HCT116 (cell line): ENCODE measurements around the gene NID2. TPM values are rescaled to one million over a fixed set of nuclear protein-coding genes. Genes with fewer than 3 reads are reported as not detected.

ENCODE experiments used
- ATAC-seq: fragments of 200-7000 bp; cut with Tn5 transposase; 2 replicates; pipeline ENCODE4 v1.9.1; 2020; ENCODE audit warnings: mild to moderate bottlenecking, moderate library complexity
- BruUV-seq: library from RNA; stranded (reverse); fragments of 400-500 nt; replicated peaks from 2 replicates; lab custom pipeline; 2021; lab: Mats Ljungman, UMichigan
- CTCF ChIA-PET: fragments of 300-600 bp; sonication (Branson Sonifier 250); formaldehyde crosslinking; loops from one replicate; lab custom pipeline; 2021; ENCODE audit warnings: antibody characterized with exemption; lab: Charles Lee
- POLR2A ChIA-PET: fragments of 300-600, 350-600 bp; sonication (Branson Sonifier 250); formaldehyde crosslinking; loops from one replicate; lab custom pipeline; 2021; ENCODE audit warnings: antibody characterized with exemption; lab: Charles Lee
- RAD21 ChIA-PET, 2 experiments: fragments of 300-600 bp; sonication (Branson Sonifier 250); formaldehyde crosslinking; loops; one replicate each; lab custom pipeline; 2023; ENCODE audit warnings: low total read pairs in 2 of 2; ENCODE audit not compliant: uncharacterized antibody in 2 of 2, unreplicated experiment in 2 of 2, low non-redundant PET in 1 of 2; lab: Charles Lee
- DNase-seq: peaks from one replicate; pipeline ENCODE4 v3.0.0-alpha.2; 2010; ENCODE audit warnings: low read depth, low spot score
- H2AFZ ChIP-seq: fragments of 200-600 bp; shearing (Covaris generic), sonication (generic); 2 replicates; pipeline ENCODE4 v1.6.1; 2017; ENCODE audit warnings: low read depth, mixed run types, mixed read lengths, antibody characterized with exemption, low read length; ENCODE audit not compliant: poor library complexity, severe bottlenecking
- H3K27ac ChIP-seq: 2 replicates; pipeline ENCODE4 v1.5.1; 2012; ENCODE audit warnings: low read depth, low read length
- H3K27me3 ChIP-seq: fragments of 200-600 bp; sonication (generic); 2 replicates; pipeline ENCODE4 v1.6.1; 2016; ENCODE audit warnings: mixed run types, low read length, mixed read lengths; ENCODE audit not compliant: insufficient read depth
- H3K36me3 ChIP-seq, 2 experiments: fragments of 200-500 bp in 1 of 2; fragments of 200-600 bp in 1 of 2; sonication (Bioruptor generic) in 1 of 2; sonication (generic) in 1 of 2; 2 replicates each; pipeline versions ENCODE4 v1.5.1 to v1.6.1; 2014 to 2016; ENCODE audit warnings: low read length in 2 of 2, inconsistent platforms in 1 of 2, mixed read lengths in 1 of 2, mixed run types in 1 of 2; ENCODE audit not compliant: insufficient read depth in 2 of 2, control insufficient read depth in 1 of 2
- H3K4me1 ChIP-seq, 2 experiments: fragments of 200-600 bp in 1 of 2; sonication (generic) in 1 of 2; 2 replicates each; pipeline versions ENCODE4 v1.5.1 to v1.6.1; 2012 to 2017; ENCODE audit warnings: low read length in 2 of 2, inconsistent platforms in 1 of 2, mild to moderate bottlenecking in 1 of 2, mixed read lengths in 1 of 2, mixed run types in 1 of 2, moderate library complexity in 1 of 2; ENCODE audit not compliant: insufficient read depth in 2 of 2, control insufficient read depth in 1 of 2
- H3K4me2 ChIP-seq: fragments of 200-600 bp; sonication (generic); 2 replicates; pipeline ENCODE4 v1.6.1; 2017; ENCODE audit warnings: mixed run types, low read length, mixed read lengths
- H3K4me3 ChIP-seq, 2 experiments: fragments of 200-600 bp in 1 of 2; sonication (generic) in 1 of 2; replicated peaks in 1 of 2; 2 replicates each; pipeline ENCODE4 v1.5.1; 2011 to 2016; ENCODE audit warnings: low read length in 2 of 2, control low read depth in 1 of 2, low read depth in 1 of 2, mild to moderate bottlenecking in 1 of 2, mixed read lengths in 1 of 2, mixed run types in 1 of 2
- H3K79me2 ChIP-seq: fragments of 200-600 bp; sonication (generic); 2 replicates; pipeline ENCODE4 v1.6.1; 2017; ENCODE audit warnings: mild to moderate bottlenecking, mixed run types, low read length, moderate library complexity, mixed read lengths; ENCODE audit not compliant: insufficient read depth
- H3K9ac ChIP-seq: fragments of 200-600 bp; sonication (generic); 2 replicates; pipeline ENCODE4 v1.6.1; 2016; ENCODE audit warnings: low read length, mixed read lengths
- H3K9me2 ChIP-seq: fragments of 200-600 bp; sonication (generic), shearing (Covaris generic); 2 replicates; pipeline ENCODE4 v1.6.1; 2017; ENCODE audit warnings: mixed run types, mild to moderate bottlenecking, moderate library complexity; ENCODE audit not compliant: insufficient read depth
- H3K9me3 ChIP-seq, 2 experiments: fragments of 200-500 bp in 1 of 2; fragments of 200-600 bp in 1 of 2; sonication (Bioruptor generic) in 1 of 2; sonication (generic) in 1 of 2; 2 replicates each; pipeline ENCODE4 v1.6.1; 2014 to 2017; ENCODE audit warnings: low read length in 2 of 2, mixed read lengths in 2 of 2, inconsistent platforms in 1 of 2, low read depth in 1 of 2, mild to moderate bottlenecking in 1 of 2, mixed run types in 1 of 2, moderate library complexity in 1 of 2; ENCODE audit not compliant: control insufficient read depth in 1 of 2, insufficient read depth in 1 of 2
- H4K20me1 ChIP-seq: fragments of 200-600 bp; sonication (generic), shearing (Covaris generic); 2 replicates; pipeline ENCODE4 v1.6.1; 2017; ENCODE audit warnings: mixed run types, mild to moderate bottlenecking, moderate library complexity; ENCODE audit not compliant: insufficient read depth
- CBX3 ChIP-seq: IDR thresholded peaks from 2 replicates; pipeline ENCODE4 v1.6.1; 2012; ENCODE audit warnings: low read depth
- CTCF ChIP-seq, 3 experiments: fragments of 200-600 bp in 1 of 3; sonication (generic) in 1 of 3; IDR thresholded peaks in 2 of 3; conservative IDR thresholded peaks in 1 of 3; 2 replicates each; pipeline ENCODE4 v1.5.1; 2012 to 2017; ENCODE audit warnings: low read depth in 2 of 3, low read length in 2 of 3, antibody characterized with exemption in 1 of 3, borderline replicate concordance in 1 of 3, control low read depth in 1 of 3, mild to moderate bottlenecking in 1 of 3, mixed read lengths in 1 of 3, mixed run types in 1 of 3, moderate library complexity in 1 of 3; ENCODE audit not compliant: insufficient read depth in 1 of 3
- EZH2phosphoT487 ChIP-seq: fragments of 200-600 bp; IDR thresholded peaks from 2 replicates; pipeline ENCODE4 v1.6.1; 2018; ENCODE audit warnings: antibody characterized with exemption, borderline replicate concordance
- RAD21 ChIP-seq: IDR thresholded peaks from 2 replicates; pipeline ENCODE4 v1.6.1; 2012; ENCODE audit warnings: low read depth, mild to moderate bottlenecking
- REST ChIP-seq: IDR thresholded peaks from 2 replicates; pipeline ENCODE4 v1.6.1; 2012; ENCODE audit warnings: low read depth
- SP1 ChIP-seq: IDR thresholded peaks from 2 replicates; pipeline ENCODE4 v1.6.1; 2012; ENCODE audit warnings: low read depth
- SRF ChIP-seq: IDR thresholded peaks from 2 replicates; pipeline ENCODE4 v1.6.1; 2012; ENCODE audit warnings: low read depth
- intact Hi-C: fragments of 100-400 bp; cut with micrococcal nuclease; formaldehyde crosslinking; loops from 2 replicates; pipeline ENCODE4 v1.10.0; 2022
- total RNA-seq: library from RNA; stranded (reverse); gene quantifications from one replicate; pipeline ENCODE4 v1.2.1, GENCODE V29; 2021; ENCODE audit not compliant: unreplicated experiment

Gene NID2
- total RNA-seq, 1 experiment from 2014 or later: 0.84 TPM

- ChIA-PET RAD21 (no interaction called here), CTCF (interaction anchor here (0.9 to 1.3 kb wide), 4 partner anchors 17 to 136 kb away, joined by 3 to 4 read pairs (median 3); no protein-coding TSS in a partner anchor), POLR2A (interaction anchor here (1.0 kb wide), 1 partner anchor 10 kb away, joined by 3 read pairs; no protein-coding TSS in a partner anchor)
- H2AFZ ChIP-seq: no peak overlapping the region
- no peak for ATAC-seq
- 0 out of 2 replicates have a peak, but pooled peaks cover 9% of the 10 kb centered on the region for H4K20me1 ChIP-seq
- intact Hi-C loops: loop anchor here (1.0 to 5.0 kb wide), 3 partner anchors 135 to 939 kb away; no protein-coding TSS in a partner anchor
- H3K36me3 ChIP-seq: peaks cover 43 to 68% of the 10 kb centered on the region in 2 experiments
- no peaks in the 10 kb centered on the region for H3K9me3 ChIP-seq
- H3K9ac ChIP-seq: no peak overlapping the region
- H3K4me3 ChIP-seq: no peak overlapping the region
- no TSS peak for BruUV-seq
- TF ChIP-seq CTCF (IDR thresholded peaks at IDR 0.05 in 2 of 3, conservative IDR thresholded peaks at IDR 0.05 in 1 of 3; ENCODE audit: borderline replicate concordance in 1 of 3, insufficient read depth in 1 of 3, low read depth in 2 of 3, low read length in 2 of 3): peak in 2 of 3 experiments; percentile 27 to 61; a peak in 3 of 6 replicates
- peak; percentile 37; the same call in 1 of the 2 replicates for TF ChIP-seq RAD21
- no peak for TF ChIP-seq REST
- no peak for TF ChIP-seq EZH2phosphoT487
- TF ChIP-seq CBX3: no peak
- TF ChIP-seq SP1: no peak
- no peak for TF ChIP-seq SRF
- H3K4me1 ChIP-seq: no peaks in the 10 kb centered on the region
- no peak overlapping the region for H3K27ac ChIP-seq
- no peak for DNase-seq
- no peaks in the 10 kb centered on the region for H3K27me3 ChIP-seq
- no peak overlapping the region for H3K4me2 ChIP-seq
- peaks cover 76% of the 10 kb centered on the region for H3K79me2 ChIP-seq
- H3K9me2 ChIP-seq: no peaks in the 10 kb centered on the region
These were observed 72.6 kb downstream of the NID2 start for GRCh38 chr14:51996148-51996746.
